Stromal cell of bone marrow (primary cell): Measurements from ENCODE around the gene TGFBR3.

Source experiments
- DNase-seq: peaks from one replicate; pipeline ENCODE4 v3.0.0-alpha.2; 2012; ENCODE audit warnings: low read depth

The TGFBR3 gene

GRCh38 chr1:91885716-91886506 lies at the start of gene TGFBR3:
TGFBR3 (minus strand) TSS chr1:91886151; CDS start chr1:91861531, 24,620 bp downstream.
- peak; percentile 90 for DNase-seq

- no peak for DNase-seq
Measured at GRCh38 chr1:91929250-91929649, 43.3 kb upstream of the TGFBR3 start.

GRCh38 chr1:91928026-91928425 lies 42.1 kb upstream of the TGFBR3 start:
- no peak for DNase-seq

GRCh38 chr1:91925644-91926435 lies 39.9 kb upstream of the TGFBR3 start:
- DNase-seq, result no peak

- DNase-seq, result peak; percentile 83
Measured at GRCh38 chr1:91924146-91924545, 38.2 kb upstream of the TGFBR3 start.

- DNase-seq, result no peak
Measured at GRCh38 chr1:91919962-91920361, 34.0 kb upstream of the TGFBR3 start.

GRCh38 chr1:91916811-91917460 lies 31.0 kb upstream of the TGFBR3 start:
- no peak for DNase-seq

- no peak for DNase-seq
Measured at GRCh38 chr1:91916046-91916445, 30.1 kb upstream of the TGFBR3 start.

- no peak for DNase-seq
Measured at GRCh38 chr1:91913018-91913417, 27.1 kb upstream of the TGFBR3 start.

- DNase-seq, result no peak
Measured at GRCh38 chr1:91912266-91912665, 26.3 kb upstream of the TGFBR3 start.

GRCh38 chr1:91901231-91901630 lies 15.3 kb upstream of the TGFBR3 start:
- no peak for DNase-seq

GRCh38 chr1:91900562-91900961 lies 14.6 kb upstream of the TGFBR3 start:
- DNase-seq, result peak; percentile 83

- DNase-seq, result no peak
Measured at GRCh38 chr1:91897016-91897415, 11.1 kb upstream of the TGFBR3 start.

- DNase-seq, result no peak
Measured at GRCh38 chr1:91895832-91896556, 10.0 kb upstream of the TGFBR3 start.

GRCh38 chr1:91894036-91894761 lies 8.2 kb upstream of the TGFBR3 start:
- DNase-seq, result no peak

- no peak for DNase-seq
Measured at GRCh38 chr1:91891969-91892368, 6.0 kb upstream of the TGFBR3 start.

GRCh38 chr1:91891454-91891853 lies 5.5 kb upstream of the TGFBR3 start:
- DNase-seq, result no peak

- no peak for DNase-seq
Measured at GRCh38 chr1:91889717-91890459, 3.9 kb upstream of the TGFBR3 start.

- no peak for DNase-seq
Measured at GRCh38 chr1:91885213-91885715, 687 bp downstream of the TGFBR3 start.

GRCh38 chr1:91884459-91885212 lies 1.3 kb downstream of the TGFBR3 start:
- no peak for DNase-seq
